ENCODE data around the gene MPP2. TPM values are rescaled to one million over a fixed set of nuclear protein-coding genes. Genes with fewer than 3 reads are reported as not detected.

MPP2 gene
- total and polyA plus RNA-seq, 2 donors from 2014 or later, result 1.2 to 2.7 TPM

DNA sequence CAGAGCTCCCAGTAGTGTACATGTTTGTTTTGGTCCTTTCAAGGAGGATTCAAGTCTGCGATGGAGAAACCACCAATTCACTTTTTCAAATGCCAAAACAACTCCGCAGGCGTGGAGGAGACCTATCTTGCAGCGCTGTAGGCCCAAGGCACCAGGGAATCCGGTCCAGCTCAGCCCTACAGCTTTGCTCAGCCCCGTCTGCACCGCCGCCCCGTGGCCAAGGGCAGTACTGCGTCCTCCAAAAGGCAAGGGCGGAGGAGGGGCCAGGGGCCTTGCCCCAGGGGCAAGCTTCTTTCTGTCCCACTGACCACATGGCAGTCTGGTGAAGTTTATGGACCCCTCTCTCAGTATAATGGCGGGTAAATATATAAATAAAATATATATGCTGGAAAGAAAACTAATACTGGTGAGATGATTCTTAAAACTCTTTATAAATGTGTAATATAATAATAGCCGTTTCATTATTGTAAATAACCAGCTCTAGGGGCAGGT, 61.1 kb downstream of the MPP2 start:
- Histone ChIP-seq H3K9me3 (ENCODE audit: control insufficient read depth in 2 of 3, insufficient read depth in 1 of 3, low read length in 3 of 3) (no peaks in the 10 kb centered on the region), H3K36me3 (ENCODE audit: control insufficient read depth in 2 of 3, insufficient read depth in 3 of 3, low read length in 3 of 3) (no peaks in the 10 kb centered on the region), H3K4me3 (ENCODE audit: low read length in 3 of 3) (peak overlapping the region in 1 of 3 donors; percentile 5), H3K4me1 (ENCODE audit: control insufficient read depth in 2 of 3, insufficient read depth in 2 of 3, low read depth in 1 of 3, low read length in 3 of 3) (peaks cover 3 to 5% (median 5%) of the 10 kb centered on the region in 3 donors), H3K27ac (ENCODE audit: low read depth in 2 of 2, low read length in 2 of 2) (peak overlapping the region in 1 of 2 donors; percentile 48), H3K27me3 (ENCODE audit: control insufficient read depth, insufficient read depth, low read length) (no peaks in the 10 kb centered on the region), H3K9ac (ENCODE audit: low read length in 3 of 3) (peak overlapping the region in 1 of 3 donors; percentile 57)
- TF ChIP-seq, protein P1, sequence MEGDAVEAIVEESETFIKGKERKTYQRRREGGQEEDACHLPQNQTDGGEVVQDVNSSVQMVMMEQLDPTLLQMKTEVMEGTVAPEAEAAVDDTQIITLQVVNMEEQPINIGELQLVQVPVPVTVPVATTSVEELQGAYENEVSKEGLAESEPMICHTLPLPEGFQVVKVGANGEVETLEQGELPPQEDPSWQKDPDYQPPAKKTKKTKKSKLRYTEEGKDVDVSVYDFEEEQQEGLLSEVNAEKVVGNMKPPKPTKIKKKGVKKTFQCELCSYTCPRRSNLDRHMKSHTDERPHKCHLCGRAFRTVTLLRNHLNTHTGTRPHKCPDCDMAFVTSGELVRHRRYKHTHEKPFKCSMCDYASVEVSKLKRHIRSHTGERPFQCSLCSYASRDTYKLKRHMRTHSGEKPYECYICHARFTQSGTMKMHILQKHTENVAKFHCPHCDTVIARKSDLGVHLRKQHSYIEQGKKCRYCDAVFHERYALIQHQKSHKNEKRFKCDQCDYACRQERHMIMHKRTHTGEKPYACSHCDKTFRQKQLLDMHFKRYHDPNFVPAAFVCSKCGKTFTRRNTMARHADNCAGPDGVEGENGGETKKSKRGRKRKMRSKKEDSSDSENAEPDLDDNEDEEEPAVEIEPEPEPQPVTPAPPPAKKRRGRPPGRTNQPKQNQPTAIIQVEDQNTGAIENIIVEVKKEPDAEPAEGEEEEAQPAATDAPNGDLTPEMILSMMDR (IDR thresholded peaks at IDR 0.05; ENCODE audit: borderline replicate concordance, extremely low read depth, insufficient read depth), result peak; percentile 97
- intact Hi-C loops (cut with DNase I), result loop anchor here (10.0 kb wide), 1 partner anchor 61 kb away; the partner anchor contains the start of gene CFAP97D1
- FAIRE-seq (no peak), DNase-seq (peak; percentile 79 to 92 (median 84))

DNA sequence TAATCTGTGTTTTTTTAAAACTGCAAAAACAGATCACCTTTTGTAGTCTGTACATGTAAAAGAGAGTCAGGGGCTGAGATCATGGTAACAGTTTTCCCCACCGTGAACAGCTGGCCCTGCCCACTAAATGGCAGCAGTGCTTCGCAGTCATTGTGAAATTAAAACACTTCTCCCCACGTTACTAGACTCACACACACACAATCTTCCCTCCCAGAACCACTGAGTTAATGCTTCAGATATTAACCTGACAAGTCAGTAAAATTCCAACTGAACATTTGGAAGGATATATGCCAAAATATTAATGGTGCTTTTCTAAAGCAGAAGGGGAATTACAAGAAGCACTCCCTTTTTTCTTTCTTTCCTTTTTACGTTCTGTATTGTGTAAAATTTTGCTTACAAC, 61.6 kb downstream of the MPP2 start:
- Histone ChIP-seq H3K4me3 (ENCODE audit: low read length in 3 of 3) (peak overlapping the region in 1 of 3 donors; percentile 5), H3K27me3 (ENCODE audit: control insufficient read depth, insufficient read depth, low read length) (no peaks in the 10 kb centered on the region), H3K9ac (ENCODE audit: low read length in 3 of 3) (peak overlapping the region in 1 of 3 donors; percentile 42), H3K4me1 (ENCODE audit: control insufficient read depth in 2 of 3, insufficient read depth in 2 of 3, low read depth in 1 of 3, low read length in 3 of 3) (peaks cover 3 to 6% (median 5%) of the 10 kb centered on the region in 3 donors), H3K36me3 (ENCODE audit: control insufficient read depth in 2 of 3, insufficient read depth in 3 of 3, low read length in 3 of 3) (no peaks in the 10 kb centered on the region), H3K27ac (ENCODE audit: low read depth in 2 of 2, low read length in 2 of 2) (peak overlapping the region in 1 of 2 donors; percentile 48), H3K9me3 (ENCODE audit: control insufficient read depth in 2 of 3, insufficient read depth in 1 of 3, low read length in 3 of 3) (no peaks in the 10 kb centered on the region)
- FAIRE-seq, result no peak
- TF ChIP-seq, protein P1 (IDR thresholded peaks at IDR 0.05; ENCODE audit: borderline replicate concordance, extremely low read depth, insufficient read depth), result no peak
- intact Hi-C loops (cut with DNase I), result loop anchor here (10.0 kb wide), 1 partner anchor 61 kb away; the partner anchor contains the start of gene CFAP97D1
- no peak for DNase-seq

DNA sequence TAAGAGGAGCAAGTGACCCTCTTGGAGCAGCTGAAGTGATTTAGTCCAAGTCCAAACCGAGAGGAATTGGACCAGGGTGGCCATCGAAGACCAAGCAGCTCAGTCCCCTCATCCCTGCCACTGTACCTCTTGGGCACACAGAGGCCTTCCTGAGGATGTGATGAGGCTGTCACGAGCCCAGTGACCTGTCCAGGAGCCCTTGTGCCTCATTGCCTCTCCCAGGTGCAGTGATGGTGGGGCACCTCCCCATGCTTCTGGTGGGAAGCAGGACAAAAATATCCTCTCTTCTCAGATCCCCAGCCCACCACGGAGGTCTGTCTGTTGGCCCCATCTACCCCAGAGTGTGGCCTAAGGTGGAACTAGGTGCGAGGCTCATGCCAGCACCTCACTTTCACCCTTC, 63.1 kb downstream of the MPP2 start:
- no peaks in the 10 kb centered on the region for H3K9me3 ChIP-seq (ENCODE audit: control insufficient read depth in 2 of 3, insufficient read depth in 1 of 3, low read length in 3 of 3)
- intact Hi-C loops (cut with DNase I), result loop anchor here (10.0 kb wide), 1 partner anchor 59 kb away; the partner anchor contains the start of gene CFAP97D1
- FAIRE-seq (no peak), DNase-seq (no peak)
- no peak overlapping the region for H3K4me3 ChIP-seq (ENCODE audit: low read length in 3 of 3)
- H3K27me3 ChIP-seq (ENCODE audit: control insufficient read depth, insufficient read depth, low read length), result no peaks in the 10 kb centered on the region
- no peaks in the 10 kb centered on the region for H3K36me3 ChIP-seq (ENCODE audit: control insufficient read depth in 2 of 3, insufficient read depth in 3 of 3, low read length in 3 of 3)
- no peak overlapping the region for H3K9ac ChIP-seq (ENCODE audit: low read length in 3 of 3)
- H3K27ac ChIP-seq (ENCODE audit: low read depth in 2 of 2, low read length in 2 of 2), result no peak overlapping the region
- peaks cover 3 to 12% (median 10%) of the 10 kb centered on the region in 3 donors for H3K4me1 ChIP-seq (ENCODE audit: control insufficient read depth in 2 of 3, insufficient read depth in 2 of 3, low read depth in 1 of 3, low read length in 3 of 3)
- TF ChIP-seq, protein P1 (IDR thresholded peaks at IDR 0.05; ENCODE audit: borderline replicate concordance, extremely low read depth, insufficient read depth), result no peak
